ENCODE data around the gene PCMTD2.

DNA sequence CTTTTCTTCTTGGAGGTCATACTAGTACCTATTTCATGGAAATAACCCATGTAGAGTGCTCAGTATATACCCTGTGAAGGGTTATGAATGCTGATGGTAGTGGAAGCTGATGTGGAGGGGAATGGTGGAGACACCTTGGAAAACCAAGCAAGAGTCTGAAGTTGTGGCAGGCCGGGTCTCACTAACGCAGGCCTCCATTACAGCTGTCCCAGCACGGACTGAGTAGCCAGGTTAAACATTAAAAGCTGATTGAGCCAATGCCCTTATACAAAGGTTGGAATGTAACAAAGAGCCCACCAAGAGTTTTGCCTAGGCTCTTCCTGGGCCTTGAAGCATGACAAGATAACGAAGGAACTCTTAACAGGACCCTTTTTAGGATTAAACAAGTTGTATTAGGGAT, 2.1 kb upstream of the PCMTD2 start:
- TF ChIP-seq POLR2AphosphoS5 (IDR thresholded peaks at IDR 0.05; ENCODE audit: borderline replicate concordance, low read depth, low read length) (no peak), EZH2 (IDR thresholded peaks at IDR 0.05) (no peak)

Measured in SK-N-MC (cell line).